ENCODE measurements around the gene SLC5A6.

- no peak for TF ChIP-seq ZNF18 (tag by site-specific recombination; IDR thresholded peaks at IDR 0.05)
- TF ChIP-seq HOXC10 (CRISPR knock-in tag; IDR thresholded peaks at IDR 0.05) = no peak
- TF ChIP-seq CTCF (tag by site-specific recombination; IDR thresholded peaks at IDR 0.05) = peak; percentile 56; the same call in 1 of the 2 replicates
- no peak for TF ChIP-seq ZBTB48 (tag by site-specific recombination; IDR thresholded peaks at IDR 0.05)
- TF ChIP-seq ZNF133 (tag by site-specific recombination; IDR thresholded peaks at IDR 0.05) = no peak
- TF ChIP-seq ZSCAN30 (tag by site-specific recombination; IDR thresholded peaks at IDR 0.05) = no peak
- no peak for TF ChIP-seq MYNN (tag by site-specific recombination; IDR thresholded peaks at IDR 0.05; ENCODE audit: borderline replicate concordance)
- TF ChIP-seq ZNF777 (tag by site-specific recombination; IDR thresholded peaks at IDR 0.05; ENCODE audit: borderline replicate concordance) = no peak
- no peak for TF ChIP-seq ZNF76 (tag by site-specific recombination; IDR thresholded peaks at IDR 0.05; ENCODE audit: borderline replicate concordance, low read depth)
- no peak for TF ChIP-seq ZNF600 (tag by site-specific recombination; IDR thresholded peaks at IDR 0.05)
- TF ChIP-seq REPIN1 (tag by site-specific recombination; IDR thresholded peaks at IDR 0.05; ENCODE audit: low read depth) = no peak
- no peak for TF ChIP-seq PRDM10 (tag by site-specific recombination; IDR thresholded peaks at IDR 0.05)
These were observed 20.8 kb downstream of the SLC5A6 start for GRCh38 chr2:27191070-27191829.
